HCT116 (cell line): Measurements from ENCODE around the gene FBXW8.

Experiments
- ELF1 ChIP-seq: IDR thresholded peaks from 2 replicates; pipeline ENCODE4 v1.6.1; 2012; ENCODE audit warnings: low read depth, borderline replicate concordance
- EZH2 ChIP-seq: fragments of 200-600 bp; sonication (generic); IDR thresholded peaks from 2 replicates; pipeline ENCODE4 v1.6.1; 2017; ENCODE audit warnings: antibody characterized with exemption, mixed run types
- EZH2phosphoT487 ChIP-seq: fragments of 200-600 bp; IDR thresholded peaks from 2 replicates; pipeline ENCODE4 v1.6.1; 2018; ENCODE audit warnings: antibody characterized with exemption, borderline replicate concordance
- JUND ChIP-seq: IDR thresholded peaks from 2 replicates; pipeline ENCODE4 v1.6.1; 2012
- POLR2A ChIP-seq: IDR thresholded peaks from 2 replicates; pipeline ENCODE4 v1.7.0; 2011; ENCODE audit warnings: borderline replicate concordance; ENCODE audit not compliant: insufficient read depth, insufficient read length; ENCODE audit errors: extremely low read depth
- POLR2AphosphoS5 ChIP-seq: IDR thresholded peaks from 2 replicates; pipeline ENCODE4 v1.6.1; 2011; ENCODE audit warnings: mild to moderate bottlenecking, low read depth, low read length, moderate library complexity
- YY1 ChIP-seq: IDR thresholded peaks from 2 replicates; pipeline ENCODE4 v1.6.1; 2011; ENCODE audit warnings: low read length, low read depth, moderate library complexity, mild to moderate bottlenecking; ENCODE audit not compliant: insufficient replicate concordance; ENCODE audit errors: extremely low read depth
- ZFX ChIP-seq: fragments of 450-650 bp; IDR thresholded peaks from 2 replicates; pipeline ENCODE4 v1.6.1; 2017
- TF ChIP-seq, protein P1 (sequence below), 3 experiments: fragments of 200-600 bp in 1 of 3; sonication (generic) in 1 of 3; IDR thresholded peaks in 2 of 3; conservative IDR thresholded peaks in 1 of 3; 2 replicates each; pipeline ENCODE4 v1.5.1; 2012 to 2017; ENCODE audit warnings: low read depth in 2 of 3, low read length in 2 of 3, antibody characterized with exemption in 1 of 3, borderline replicate concordance in 1 of 3, control low read depth in 1 of 3, mild to moderate bottlenecking in 1 of 3, mixed read lengths in 1 of 3, mixed run types in 1 of 3, moderate library complexity in 1 of 3; ENCODE audit not compliant: insufficient read depth in 1 of 3
- TF ChIP-seq, protein P2 (sequence below): IDR thresholded peaks from 2 replicates; pipeline ENCODE4 v1.6.1; 2012

DNA sequence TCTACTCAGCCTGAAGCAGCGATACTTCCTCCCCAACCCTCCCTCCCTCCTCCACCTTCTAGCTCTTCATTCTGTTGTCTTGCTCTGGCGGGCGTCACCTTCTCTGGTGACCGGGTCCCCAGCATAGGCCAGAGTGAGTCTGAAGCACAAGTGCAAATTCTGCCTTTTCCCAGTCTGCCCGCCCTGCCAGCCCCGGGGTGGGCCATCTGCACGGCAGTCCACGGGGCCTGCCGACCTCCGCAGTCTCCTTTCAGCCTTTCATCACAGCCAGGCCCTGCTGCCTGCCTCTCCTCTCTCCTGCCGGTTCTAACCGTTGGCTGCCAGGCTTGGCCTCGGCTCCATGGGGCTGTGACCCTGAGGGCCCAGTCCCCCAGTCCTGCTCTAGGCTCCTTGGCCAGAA is 129.7 kb downstream of the FBXW8 start:
- TF ChIP-seq POLR2A: no peak
- no peak for TF ChIP-seq ELF1
- no peak for TF ChIP-seq JUND
- TF ChIP-seq, protein P1, sequence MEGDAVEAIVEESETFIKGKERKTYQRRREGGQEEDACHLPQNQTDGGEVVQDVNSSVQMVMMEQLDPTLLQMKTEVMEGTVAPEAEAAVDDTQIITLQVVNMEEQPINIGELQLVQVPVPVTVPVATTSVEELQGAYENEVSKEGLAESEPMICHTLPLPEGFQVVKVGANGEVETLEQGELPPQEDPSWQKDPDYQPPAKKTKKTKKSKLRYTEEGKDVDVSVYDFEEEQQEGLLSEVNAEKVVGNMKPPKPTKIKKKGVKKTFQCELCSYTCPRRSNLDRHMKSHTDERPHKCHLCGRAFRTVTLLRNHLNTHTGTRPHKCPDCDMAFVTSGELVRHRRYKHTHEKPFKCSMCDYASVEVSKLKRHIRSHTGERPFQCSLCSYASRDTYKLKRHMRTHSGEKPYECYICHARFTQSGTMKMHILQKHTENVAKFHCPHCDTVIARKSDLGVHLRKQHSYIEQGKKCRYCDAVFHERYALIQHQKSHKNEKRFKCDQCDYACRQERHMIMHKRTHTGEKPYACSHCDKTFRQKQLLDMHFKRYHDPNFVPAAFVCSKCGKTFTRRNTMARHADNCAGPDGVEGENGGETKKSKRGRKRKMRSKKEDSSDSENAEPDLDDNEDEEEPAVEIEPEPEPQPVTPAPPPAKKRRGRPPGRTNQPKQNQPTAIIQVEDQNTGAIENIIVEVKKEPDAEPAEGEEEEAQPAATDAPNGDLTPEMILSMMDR (IDR thresholded peaks at IDR 0.05 in 2 of 3, conservative IDR thresholded peaks at IDR 0.05 in 1 of 3; ENCODE audit: borderline replicate concordance in 1 of 3, insufficient read depth in 1 of 3, low read depth in 2 of 3, low read length in 2 of 3): no peak
- TF ChIP-seq POLR2AphosphoS5: no peak
- no peak for TF ChIP-seq ZFX
- TF ChIP-seq EZH2phosphoT487: no peak
- no peak for TF ChIP-seq YY1
- no peak for TF ChIP-seq EZH2
- TF ChIP-seq, protein P2, sequence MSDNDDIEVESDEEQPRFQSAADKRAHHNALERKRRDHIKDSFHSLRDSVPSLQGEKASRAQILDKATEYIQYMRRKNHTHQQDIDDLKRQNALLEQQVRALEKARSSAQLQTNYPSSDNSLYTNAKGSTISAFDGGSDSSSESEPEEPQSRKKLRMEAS: no peak
